ENCODE data around the gene SLC10A7.

SLC10A7 gene

DNA sequence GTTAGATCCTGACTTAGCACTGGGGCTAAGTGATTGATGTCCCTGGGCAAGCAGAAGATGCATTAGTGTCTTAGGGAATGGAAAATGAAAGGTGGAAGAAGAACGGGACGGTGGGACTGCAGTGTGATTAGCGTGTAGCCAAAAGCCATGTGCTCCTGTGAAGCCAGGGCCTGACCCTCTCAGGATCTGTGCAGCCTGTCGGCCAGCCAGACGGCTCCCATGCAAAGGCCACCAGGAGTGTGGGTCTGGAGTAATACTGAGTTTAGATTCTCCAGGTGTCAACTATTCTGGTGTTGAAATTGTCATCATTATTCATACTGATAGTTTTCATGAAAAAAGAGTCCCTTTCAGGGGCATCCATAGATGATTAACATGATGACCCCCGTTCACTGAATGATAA, 275.4 kb downstream of the SLC10A7 start:
- H3K4me3 ChIP-seq (ENCODE audit: low read length) = no peak overlapping the region
- no peaks in the 10 kb centered on the region for H3K27me3 ChIP-seq (ENCODE audit: low read depth, low read length)
- no peak for TF ChIP-seq EZH2phosphoT487 (IDR thresholded peaks at IDR 0.05; ENCODE audit: low read depth)
- H2AFZ ChIP-seq (ENCODE audit: low read depth, low read length) = no peak overlapping the region
- no peak overlapping the region for H3K4me2 ChIP-seq (ENCODE audit: low read length)
- H3K9ac ChIP-seq (ENCODE audit: low read length) = no peak overlapping the region
- peaks cover 14% of the 10 kb centered on the region for H3K4me1 ChIP-seq (ENCODE audit: low read length)
- no peak overlapping the region for H3K27ac ChIP-seq (ENCODE audit: low read length)
- no peaks in the 10 kb centered on the region for H3K9me3 ChIP-seq (ENCODE audit: insufficient read depth, low read length)
- no peaks in the 10 kb centered on the region for H3K79me2 ChIP-seq (ENCODE audit: low read length)
- no peaks in the 10 kb centered on the region for H4K20me1 ChIP-seq (ENCODE audit: insufficient read depth, low read length)
- no peaks in the 10 kb centered on the region for H3K36me3 ChIP-seq (replicated peaks; ENCODE audit: low read depth, low read length)

DNA sequence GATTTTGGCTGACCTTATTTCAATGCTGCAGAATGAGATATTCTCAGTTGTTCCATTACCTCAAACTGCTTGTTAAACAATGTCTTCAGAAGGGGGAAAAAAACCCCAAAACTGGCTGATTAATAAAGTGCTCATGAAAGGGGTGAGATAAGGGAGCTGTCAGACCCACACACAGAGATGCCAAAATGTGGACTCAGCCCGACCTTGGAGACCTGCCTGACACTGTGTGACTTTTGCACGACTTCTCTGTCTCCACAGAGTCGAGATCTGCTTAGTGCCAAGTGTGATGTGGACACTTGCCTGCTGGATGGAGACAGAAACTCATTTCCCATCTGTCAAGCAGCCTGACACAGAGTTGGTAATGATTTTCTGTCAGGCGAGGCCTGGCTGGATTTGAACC, 275.9 kb downstream of the SLC10A7 start:
- no peak overlapping the region for H3K4me2 ChIP-seq (ENCODE audit: low read length)
- no peak overlapping the region for H3K9ac ChIP-seq (ENCODE audit: low read length)
- H3K79me2 ChIP-seq (ENCODE audit: low read length) = no peaks in the 10 kb centered on the region
- no peaks in the 10 kb centered on the region for H4K20me1 ChIP-seq (ENCODE audit: insufficient read depth, low read length)
- H3K9me3 ChIP-seq (ENCODE audit: insufficient read depth, low read length) = no peaks in the 10 kb centered on the region
- H3K27me3 ChIP-seq (ENCODE audit: low read depth, low read length) = no peaks in the 10 kb centered on the region
- H3K27ac ChIP-seq (ENCODE audit: low read length) = no peak overlapping the region
- no peak for TF ChIP-seq EZH2phosphoT487 (IDR thresholded peaks at IDR 0.05; ENCODE audit: low read depth)
- TF ChIP-seq, protein P1, sequence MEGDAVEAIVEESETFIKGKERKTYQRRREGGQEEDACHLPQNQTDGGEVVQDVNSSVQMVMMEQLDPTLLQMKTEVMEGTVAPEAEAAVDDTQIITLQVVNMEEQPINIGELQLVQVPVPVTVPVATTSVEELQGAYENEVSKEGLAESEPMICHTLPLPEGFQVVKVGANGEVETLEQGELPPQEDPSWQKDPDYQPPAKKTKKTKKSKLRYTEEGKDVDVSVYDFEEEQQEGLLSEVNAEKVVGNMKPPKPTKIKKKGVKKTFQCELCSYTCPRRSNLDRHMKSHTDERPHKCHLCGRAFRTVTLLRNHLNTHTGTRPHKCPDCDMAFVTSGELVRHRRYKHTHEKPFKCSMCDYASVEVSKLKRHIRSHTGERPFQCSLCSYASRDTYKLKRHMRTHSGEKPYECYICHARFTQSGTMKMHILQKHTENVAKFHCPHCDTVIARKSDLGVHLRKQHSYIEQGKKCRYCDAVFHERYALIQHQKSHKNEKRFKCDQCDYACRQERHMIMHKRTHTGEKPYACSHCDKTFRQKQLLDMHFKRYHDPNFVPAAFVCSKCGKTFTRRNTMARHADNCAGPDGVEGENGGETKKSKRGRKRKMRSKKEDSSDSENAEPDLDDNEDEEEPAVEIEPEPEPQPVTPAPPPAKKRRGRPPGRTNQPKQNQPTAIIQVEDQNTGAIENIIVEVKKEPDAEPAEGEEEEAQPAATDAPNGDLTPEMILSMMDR (IDR thresholded peaks at IDR 0.05; ENCODE audit: low read depth, low read length) = no peak
- H3K36me3 ChIP-seq (replicated peaks; ENCODE audit: low read depth, low read length) = no peaks in the 10 kb centered on the region
- H2AFZ ChIP-seq (ENCODE audit: low read depth, low read length) = no peak overlapping the region
- H3K4me3 ChIP-seq (ENCODE audit: low read length) = no peak overlapping the region
- peaks cover 16% of the 10 kb centered on the region for H3K4me1 ChIP-seq (ENCODE audit: low read length)

DNA sequence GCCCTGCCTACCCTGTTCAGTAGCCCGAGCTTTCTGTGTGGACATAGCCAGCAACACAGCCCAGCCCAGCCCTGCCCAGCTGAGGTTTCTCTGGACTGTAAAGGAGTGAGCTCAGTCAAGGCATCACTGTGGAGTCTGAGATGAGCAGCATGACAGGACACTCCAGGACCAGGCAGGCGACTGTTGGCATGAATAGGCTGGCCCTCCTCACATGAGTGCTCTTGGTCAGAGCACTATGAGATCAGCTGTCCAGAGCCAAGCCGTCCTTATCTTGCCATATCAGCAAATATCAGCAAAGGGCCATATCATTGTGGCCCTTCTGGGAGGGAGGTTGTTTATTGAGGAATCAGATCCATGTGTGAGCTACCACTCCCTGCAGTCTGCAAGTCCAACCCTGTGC, 276.5 kb downstream of the SLC10A7 start:
- Histone ChIP-seq H4K20me1 (ENCODE audit: insufficient read depth, low read length) (no peaks in the 10 kb centered on the region), H2AFZ (ENCODE audit: low read depth, low read length) (no peak overlapping the region), H3K4me2 (ENCODE audit: low read length) (no peak overlapping the region), H3K4me3 (ENCODE audit: low read length) (no peak overlapping the region), H3K9me3 (ENCODE audit: insufficient read depth, low read length) (no peaks in the 10 kb centered on the region), H3K4me1 (ENCODE audit: low read length) (peaks cover 16% of the 10 kb centered on the region), H3K27ac (ENCODE audit: low read length) (no peak overlapping the region), H3K9ac (ENCODE audit: low read length) (no peak overlapping the region), H3K79me2 (ENCODE audit: low read length) (no peaks in the 10 kb centered on the region), H3K36me3 (replicated peaks; ENCODE audit: low read depth, low read length) (no peaks in the 10 kb centered on the region), H3K27me3 (ENCODE audit: low read depth, low read length) (no peaks in the 10 kb centered on the region)
- TF ChIP-seq, protein P1 (IDR thresholded peaks at IDR 0.05; ENCODE audit: low read depth, low read length) = no peak
- no peak for TF ChIP-seq EZH2phosphoT487 (IDR thresholded peaks at IDR 0.05; ENCODE audit: low read depth)

DNA sequence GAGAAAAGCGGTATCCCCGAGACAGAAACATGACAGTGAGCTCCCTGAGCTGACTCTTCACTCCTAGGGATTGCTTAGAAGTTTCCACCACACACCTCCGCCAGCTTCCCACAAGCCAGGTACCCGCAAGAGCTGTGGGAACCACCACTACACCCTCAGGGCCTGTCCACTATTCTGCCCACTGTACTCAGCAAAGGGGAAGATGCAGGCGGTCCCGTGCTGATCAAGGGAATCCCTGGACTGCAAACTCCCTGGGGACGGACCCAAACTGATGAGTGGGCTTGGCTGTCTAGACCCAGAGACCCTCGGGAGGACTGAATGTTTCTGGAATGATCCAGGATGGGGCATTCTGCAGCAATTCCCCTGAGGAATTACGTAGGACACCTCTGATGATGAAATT, 277.2 kb downstream of the SLC10A7 start:
- Histone ChIP-seq H4K20me1 (ENCODE audit: insufficient read depth, low read length) (no peaks in the 10 kb centered on the region), H3K9ac (ENCODE audit: low read length) (no peak overlapping the region), H2AFZ (ENCODE audit: low read depth, low read length) (no peak overlapping the region), H3K4me3 (ENCODE audit: low read length) (no peak overlapping the region), H3K4me2 (ENCODE audit: low read length) (no peak overlapping the region), H3K9me3 (ENCODE audit: insufficient read depth, low read length) (no peaks in the 10 kb centered on the region), H3K27ac (ENCODE audit: low read length) (no peak overlapping the region), H3K36me3 (replicated peaks; ENCODE audit: low read depth, low read length) (no peaks in the 10 kb centered on the region), H3K27me3 (ENCODE audit: low read depth, low read length) (no peaks in the 10 kb centered on the region), H3K4me1 (ENCODE audit: low read length) (peaks cover 16% of the 10 kb centered on the region), H3K79me2 (ENCODE audit: low read length) (no peaks in the 10 kb centered on the region)
- TF ChIP-seq, protein P1 (IDR thresholded peaks at IDR 0.05; ENCODE audit: low read depth, low read length) = no peak
- TF ChIP-seq EZH2phosphoT487 (IDR thresholded peaks at IDR 0.05; ENCODE audit: low read depth) = no peak

DNA sequence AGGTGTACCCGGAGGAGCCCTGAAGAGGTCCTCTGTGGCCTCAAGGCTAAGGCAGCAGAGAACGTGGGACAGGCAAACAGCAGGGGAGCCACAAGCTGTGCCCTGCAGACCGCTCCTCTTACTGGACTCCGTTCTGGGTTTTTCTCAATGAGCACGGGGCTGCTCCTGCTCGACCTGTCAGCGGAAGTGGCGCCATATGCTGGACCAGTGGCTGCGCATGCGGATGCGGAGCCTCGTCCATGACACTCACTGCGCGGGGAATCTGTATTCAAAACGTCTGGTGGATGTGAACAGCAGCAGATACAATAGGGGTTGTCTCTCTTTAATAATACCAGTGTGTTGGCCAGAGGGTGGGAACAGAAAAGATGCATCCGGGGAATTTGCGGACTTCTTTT, 277.9 kb downstream of the SLC10A7 start:
- Histone ChIP-seq H3K4me2 (ENCODE audit: low read length) (peak overlapping the region; percentile 94), H3K9ac (ENCODE audit: low read length) (no peak overlapping the region)

More for the DNA sequence above, 277.9 kb downstream of the SLC10A7 start:
- Histone ChIP-seq H3K36me3 (replicated peaks; ENCODE audit: low read depth, low read length) (no peaks in the 10 kb centered on the region), H2AFZ (ENCODE audit: low read depth, low read length) (peak overlapping the region; percentile 78), H3K27me3 (ENCODE audit: low read depth, low read length) (no peaks in the 10 kb centered on the region), H3K9me3 (ENCODE audit: insufficient read depth, low read length) (no peaks in the 10 kb centered on the region), H3K4me3 (ENCODE audit: low read length) (peak overlapping the region; percentile 81), H4K20me1 (ENCODE audit: insufficient read depth, low read length) (no peaks in the 10 kb centered on the region), H3K79me2 (ENCODE audit: low read length) (no peaks in the 10 kb centered on the region), H3K4me1 (ENCODE audit: low read length) (peaks cover 16% of the 10 kb centered on the region), H3K27ac (ENCODE audit: low read length) (no peak overlapping the region)
- no peak for TF ChIP-seq EZH2phosphoT487 (IDR thresholded peaks at IDR 0.05; ENCODE audit: low read depth)
- TF ChIP-seq, protein P1 (IDR thresholded peaks at IDR 0.05; ENCODE audit: low read depth, low read length) = no peak
